ENCODE data around the gene TMEM218.
A peak's percentile ranks its signal among the peaks of the same experiment; 100 is the strongest.
"Not testable (repeated sequence)": the region's sequence is repeated elsewhere in the genome, so short reads cannot be mapped to it uniquely, and the experiment has no call there.

The TMEM218 gene

DNA sequence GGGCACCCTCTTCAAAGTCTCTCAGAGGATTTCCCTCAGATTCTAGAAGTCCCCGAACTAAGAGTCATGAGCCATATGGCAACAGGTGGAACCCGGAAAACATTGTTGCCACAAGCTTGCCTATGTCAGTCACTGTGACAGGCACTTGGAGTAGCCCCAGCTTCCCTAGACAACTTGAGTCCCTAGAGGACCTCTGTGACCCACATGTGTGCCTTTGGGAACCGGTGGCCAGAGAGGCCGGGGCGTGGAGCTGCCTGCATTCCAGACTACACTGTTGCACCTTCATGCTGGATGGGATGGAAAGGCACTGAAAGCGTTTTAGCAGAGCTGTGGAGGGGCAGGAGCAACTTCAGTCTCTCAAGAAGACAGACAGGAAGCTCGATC, 36.2 kb downstream of the TMEM218 start:
- DNase-seq (ENCODE audit: low spot score), result no peak

DNA sequence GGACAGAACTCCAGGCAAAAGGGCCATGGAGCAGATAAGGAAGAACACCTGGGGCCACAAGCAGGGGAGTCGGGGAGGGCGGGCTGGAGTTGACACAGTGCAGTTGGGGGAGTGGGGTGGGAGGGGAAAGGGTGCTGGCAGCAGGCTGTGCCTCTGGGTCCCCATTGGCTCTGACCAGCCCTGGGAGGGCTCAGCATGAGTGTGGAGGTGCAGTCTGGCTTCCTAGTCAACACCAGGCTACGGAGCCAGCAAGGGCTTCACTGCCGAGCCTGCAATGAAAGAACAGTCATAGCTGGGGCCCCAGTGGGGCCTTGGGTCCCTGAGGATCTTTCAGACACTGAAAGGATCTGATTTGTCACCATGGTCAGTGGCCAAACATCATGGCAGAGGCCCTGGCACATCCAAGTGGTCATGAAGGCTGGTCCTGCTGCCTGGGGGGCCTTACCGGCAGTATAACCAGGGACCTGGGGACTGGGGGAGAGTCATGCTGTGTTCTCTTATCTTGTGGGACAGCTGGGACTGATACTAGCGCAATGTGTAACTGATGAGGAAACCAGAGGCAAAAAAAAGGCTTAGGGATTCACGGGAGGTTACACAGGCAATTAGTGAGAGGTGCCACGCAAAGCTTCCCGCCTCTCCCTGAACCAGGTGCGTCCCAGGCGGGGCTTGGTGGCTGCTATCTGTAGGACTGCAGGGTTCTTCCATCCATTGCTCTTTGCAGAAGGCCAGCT, 36.8 kb downstream of the TMEM218 start:
- DNase-seq (ENCODE audit: low spot score), result no peak

DNA sequence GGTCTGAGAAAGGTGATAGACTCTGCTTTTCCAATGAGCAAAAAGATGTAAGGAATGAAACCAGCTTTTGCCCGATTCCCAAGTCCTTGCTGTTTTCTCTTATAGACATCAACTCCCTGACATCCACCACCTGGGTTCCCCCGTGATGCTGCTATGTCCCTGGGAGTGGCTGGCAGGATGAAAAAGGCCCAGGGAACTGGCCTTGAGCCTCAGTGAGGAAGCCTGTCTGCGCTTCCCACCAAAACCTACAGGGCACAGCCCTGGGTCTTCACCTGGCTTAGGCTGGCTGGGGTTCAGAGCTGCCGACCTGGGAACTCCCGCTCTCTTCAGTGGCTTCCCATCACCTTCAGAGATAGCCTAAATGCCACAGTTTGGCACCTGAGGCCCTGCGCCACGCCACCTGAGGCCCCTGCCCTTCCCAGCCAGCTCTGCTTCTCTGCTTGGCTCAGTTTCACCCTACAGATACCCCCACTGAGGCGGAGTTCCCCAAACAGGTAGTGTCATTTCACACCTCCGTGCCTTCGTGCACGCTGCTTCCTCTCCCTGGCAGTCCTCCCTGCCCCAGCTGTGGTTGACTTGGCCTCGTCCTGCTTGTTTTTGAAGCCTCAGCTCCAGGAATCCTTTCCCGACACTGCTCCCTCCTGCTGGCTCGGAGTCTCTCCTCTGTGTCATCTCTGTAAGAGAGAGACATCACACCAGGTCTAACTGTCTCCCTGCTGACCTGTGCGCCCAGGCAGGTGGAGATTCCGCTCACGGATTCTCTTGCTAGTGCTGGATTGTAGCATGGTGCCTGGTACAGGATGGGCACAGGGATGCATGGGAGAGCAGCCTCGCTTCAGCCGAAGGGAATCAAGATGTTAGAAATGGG, 37.6 kb downstream of the TMEM218 start:
- DNase-seq (ENCODE audit: low spot score), result no peak

DNA sequence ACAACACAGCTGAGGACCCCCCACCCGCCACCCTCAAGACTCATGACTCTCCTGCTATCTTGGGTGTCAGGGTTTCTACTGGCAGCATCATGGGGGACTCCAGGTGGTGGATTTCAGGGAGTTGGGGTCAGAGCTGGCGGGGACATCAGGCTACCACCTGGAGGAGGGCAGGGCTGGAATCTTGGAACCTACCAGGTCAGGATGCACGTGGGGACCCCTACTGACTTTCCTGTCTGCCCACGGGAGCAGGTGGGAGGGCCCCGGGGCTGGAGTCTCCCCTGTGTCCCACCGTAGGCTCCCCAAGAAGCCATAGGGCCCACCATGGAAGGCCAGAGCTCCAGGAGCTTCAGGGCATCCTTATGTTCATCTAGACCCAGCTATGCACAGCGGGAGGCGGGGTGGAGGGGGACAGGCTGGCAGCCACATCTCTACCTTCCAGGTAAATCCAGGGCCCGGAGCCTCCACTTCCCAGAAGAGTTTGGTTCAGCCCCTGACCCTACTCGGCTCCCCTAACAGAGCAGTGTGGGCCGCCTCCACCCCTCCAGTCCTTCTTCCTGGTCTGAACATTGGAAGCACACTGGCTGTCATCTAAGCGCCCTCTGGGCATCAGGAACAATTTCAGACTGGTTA, 38.4 kb downstream of the TMEM218 start:
- DNase-seq (ENCODE audit: low spot score), result no peak

DNA sequence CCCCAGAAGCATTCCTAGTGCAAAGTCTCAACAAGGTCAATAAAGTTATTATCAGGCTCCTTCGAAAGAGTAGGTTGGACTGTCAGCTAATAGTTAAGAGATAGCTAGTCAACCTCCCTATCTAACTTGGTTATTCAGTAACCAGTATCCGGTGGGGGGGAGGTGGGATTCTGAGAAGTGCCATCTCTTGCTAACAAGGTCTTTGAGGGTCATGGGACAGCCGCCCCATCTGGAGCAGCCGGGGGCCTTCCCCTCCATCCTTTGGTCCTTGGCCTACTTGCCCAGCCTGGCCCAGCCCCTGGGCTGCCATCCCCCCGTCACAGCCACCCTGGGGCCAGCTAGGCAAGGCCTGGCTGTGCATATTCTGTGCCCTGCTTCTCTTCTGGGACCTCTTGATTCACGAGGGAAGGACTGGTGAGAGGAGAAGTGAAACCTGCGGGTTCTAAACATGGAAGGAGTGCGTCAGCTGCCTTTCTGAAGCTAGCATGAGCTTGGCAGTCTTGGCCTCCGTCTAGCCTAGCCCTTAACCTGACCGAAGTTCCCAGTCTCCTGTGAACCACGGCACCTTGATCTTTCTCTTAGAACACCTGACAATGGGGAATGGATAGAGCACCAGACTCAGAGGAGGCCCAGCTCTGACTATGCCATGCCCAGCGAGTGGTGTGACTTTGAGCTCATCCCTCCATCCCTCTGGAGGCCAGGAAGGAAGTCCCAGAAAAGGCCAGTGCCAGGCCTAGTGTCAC, 39.0 kb downstream of the TMEM218 start:
- no peak for DNase-seq (ENCODE audit: low spot score)

DNA sequence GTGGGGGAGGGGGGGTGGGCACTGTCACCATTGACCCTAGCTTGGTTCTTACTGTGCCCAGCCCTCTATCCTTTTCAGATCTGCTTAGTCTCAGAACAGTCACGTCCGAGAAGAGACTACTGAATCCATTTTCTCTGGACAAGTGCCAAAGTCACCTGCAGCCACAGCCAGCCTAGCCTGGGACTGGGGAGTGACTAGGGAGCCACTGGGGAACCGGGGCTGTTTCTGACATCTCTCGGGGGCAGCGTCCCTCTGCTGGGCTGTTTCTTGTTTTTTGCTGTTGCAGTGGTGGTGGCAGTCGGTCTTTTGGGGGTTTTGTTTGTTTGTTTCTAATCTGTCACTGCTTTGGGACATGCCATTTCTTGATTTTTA, 39.6 kb downstream of the TMEM218 start:
- no peak for DNase-seq (ENCODE audit: low spot score)

DNA sequence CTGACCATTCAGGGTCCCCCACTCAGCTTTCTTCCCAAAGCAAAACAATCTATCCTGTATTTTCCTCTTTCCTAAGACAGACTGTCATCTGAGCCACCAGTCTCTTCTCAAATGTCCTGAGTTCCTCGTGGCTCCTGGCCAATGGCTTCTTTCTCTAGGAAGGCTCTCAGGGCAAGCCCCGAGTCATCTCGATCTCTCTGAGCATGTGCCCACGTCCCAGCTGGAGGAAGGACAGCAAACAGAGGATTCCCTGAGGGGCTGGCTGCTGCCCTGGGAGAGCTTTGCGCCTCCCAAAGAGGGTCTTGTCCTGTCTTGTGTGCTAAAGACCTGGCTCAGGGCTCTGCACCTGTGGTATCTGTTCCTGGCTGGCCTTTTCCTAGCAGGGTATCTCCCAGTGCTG, 40.0 kb downstream of the TMEM218 start:
- DNase-seq (ENCODE audit: low spot score), result no peak

DNA sequence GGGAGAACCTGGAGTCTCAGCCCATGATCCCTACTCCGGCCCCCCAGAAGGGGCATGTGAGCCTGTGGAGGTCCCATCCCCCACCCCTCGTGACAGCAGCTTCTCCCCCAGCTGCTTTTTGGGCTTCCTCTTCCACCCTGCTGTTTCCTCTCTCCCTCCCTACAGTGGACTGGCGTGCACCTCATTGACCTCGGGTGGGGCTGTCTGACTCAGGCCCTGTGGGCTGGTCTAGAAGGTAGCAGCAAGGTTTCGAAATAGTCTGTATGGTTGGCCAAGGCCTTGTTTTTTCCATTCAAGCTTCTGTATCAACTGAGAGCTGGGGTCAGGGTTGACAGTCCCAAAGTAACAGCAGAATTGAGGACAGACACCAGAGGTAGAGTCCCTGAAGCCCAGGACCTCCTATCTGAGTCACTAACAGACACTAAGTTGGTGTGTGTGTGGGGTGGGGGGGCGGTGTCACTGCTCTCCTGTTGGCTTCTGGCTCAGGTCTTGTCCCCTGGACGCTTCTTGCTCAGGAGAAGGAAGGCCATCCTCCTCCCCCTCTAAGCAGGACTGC, 40.6 kb downstream of the TMEM218 start:
- DNase-seq (ENCODE audit: low spot score), result peak; percentile 79

DNA sequence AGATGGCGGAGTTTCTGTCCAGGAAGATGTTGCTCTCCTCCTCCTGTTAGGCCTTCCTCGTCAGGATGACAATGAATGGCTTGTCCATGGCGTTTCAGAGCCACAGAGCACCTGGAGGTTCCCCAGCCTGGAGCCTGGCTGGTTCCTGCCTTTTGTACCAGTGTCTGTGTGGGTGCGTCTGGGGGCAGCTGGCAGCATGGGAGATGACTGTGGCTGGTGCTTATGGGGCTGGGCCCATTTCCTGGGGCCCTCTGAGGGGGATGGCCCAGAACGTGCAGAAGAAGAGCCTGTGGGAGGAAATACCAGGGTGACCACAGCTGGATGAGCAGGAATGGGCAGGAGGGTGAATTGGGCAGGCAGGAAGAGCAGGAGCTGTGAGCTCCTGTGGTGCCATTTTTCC, 41.6 kb downstream of the TMEM218 start:
- peak; percentile 86 for DNase-seq (ENCODE audit: low spot score)

DNA sequence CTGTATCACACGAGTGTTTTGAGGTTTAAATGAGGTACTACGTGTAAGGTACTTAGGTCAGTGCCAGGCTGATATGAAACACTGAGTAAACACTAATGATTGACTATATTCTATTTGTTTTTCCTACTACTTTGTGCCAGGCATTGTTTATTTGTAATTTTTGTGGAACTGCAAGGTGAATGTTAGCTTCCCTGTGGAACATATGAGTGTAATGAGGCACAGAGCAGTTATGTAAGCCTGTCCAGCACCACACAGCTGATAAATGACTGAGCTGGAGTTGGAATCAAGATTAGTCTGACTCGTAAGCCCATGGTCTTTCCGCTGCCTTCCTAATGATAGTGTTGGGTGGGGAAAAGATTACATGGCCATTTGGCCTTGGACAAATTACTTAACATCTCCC, 42.4 kb downstream of the TMEM218 start:
- DNase-seq (ENCODE audit: low spot score), result no peak

DNA sequence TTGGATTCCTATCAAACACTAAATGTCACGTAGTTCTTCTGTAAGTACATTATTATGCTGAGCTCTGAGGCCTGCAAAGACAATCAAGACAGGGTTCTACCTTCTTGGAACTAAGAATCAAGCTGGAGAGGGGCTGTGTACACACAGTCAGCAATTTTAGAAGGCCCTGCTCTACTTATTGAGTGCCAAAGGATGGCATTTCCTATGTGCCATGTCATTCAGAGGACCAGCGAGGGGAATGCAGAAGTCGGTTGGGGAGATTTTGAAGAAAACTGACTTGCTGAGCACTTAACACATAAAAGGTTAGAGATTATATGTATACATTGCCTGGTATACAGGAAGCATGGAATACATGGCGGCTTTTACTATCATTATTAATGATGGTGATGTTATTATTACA, 43.1 kb downstream of the TMEM218 start:
- no peak for DNase-seq (ENCODE audit: low spot score)

DNA sequence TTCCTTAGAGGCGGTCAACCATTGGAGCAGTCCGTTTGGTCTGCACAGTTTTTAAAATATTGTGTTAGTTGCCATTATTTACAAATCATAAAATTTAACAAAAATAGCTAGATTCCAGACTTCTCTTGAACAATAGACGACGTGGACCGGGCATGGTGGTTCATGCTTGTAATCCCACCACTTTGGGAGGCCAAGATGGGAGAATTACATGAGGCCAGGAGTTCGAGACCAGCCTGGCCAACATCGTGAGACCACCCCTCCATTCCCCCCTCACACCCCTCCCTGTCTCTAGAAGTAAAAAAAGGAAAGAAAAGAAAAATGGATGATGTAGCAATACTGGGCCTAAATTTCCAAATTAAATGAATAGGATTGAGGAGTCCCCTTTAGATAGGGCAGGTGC, 47.4 kb downstream of the TMEM218 start:
- no peak for DNase-seq (ENCODE audit: low spot score)

DNA sequence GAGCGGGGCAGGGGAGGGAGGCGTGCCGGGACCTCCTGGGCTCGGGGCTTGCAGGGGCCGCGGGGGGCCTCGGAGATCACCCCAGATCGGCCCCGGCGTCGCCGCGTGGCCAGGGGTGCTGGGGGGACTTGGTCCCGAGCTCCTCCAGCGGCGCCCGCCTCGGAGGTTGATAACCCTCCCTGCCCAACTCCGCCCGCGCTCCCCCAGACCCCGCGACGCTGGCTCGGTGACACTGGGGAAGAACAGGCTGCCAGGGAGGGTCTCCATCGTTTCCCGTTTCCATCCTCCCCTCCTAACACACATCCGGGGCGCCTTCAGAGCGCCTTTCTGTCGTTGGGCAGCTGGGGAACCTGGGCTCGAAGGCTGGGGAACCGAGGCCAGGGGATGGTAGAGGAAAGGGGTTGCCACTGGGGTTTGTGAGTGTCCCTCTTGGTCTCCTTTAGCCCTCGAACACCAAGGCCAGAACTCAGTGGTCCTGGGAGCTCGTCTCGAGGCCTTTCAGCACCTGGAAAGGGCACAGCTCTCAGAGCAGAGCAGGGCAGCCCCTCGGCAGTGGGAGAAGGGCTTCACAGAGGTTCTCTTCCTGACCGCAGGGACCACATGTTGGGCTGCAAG, 47.9 kb downstream of the TMEM218 start:
- DNase-seq (ENCODE audit: low spot score), result no peak

DNA sequence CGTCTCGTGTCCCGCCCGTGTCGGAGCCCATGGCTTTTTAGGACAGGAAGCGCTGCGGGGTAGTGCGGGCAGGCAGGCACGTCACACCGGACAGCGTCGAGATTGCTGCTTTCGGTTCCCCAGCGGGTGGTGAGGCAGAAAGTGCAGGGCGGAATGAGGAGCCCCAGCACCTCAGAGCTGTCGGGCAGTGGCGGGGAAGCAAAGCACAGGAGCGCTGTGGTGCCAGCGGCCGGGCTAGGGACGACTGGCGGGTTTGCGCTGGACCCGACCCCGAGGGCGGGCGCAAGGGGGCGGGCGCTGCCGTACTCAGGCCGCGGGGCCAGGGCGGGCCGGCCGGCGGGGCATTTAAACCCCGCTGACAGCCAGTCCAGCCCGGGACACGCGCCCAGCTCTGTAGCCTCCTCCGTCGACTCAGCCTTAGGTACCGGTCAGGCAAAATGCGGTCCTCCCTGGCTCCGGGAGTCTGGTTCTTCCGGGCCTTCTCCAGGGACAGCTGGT, 48.4 kb downstream of the TMEM218 start, which contains the start of gene SLC37A2:
Gene SLC37A2, plus strand, starts transcription at position 375 of the 498 bp plus-strand sequence. Its CDS starts 63 bp downstream, at position 438.
- peak; percentile 73 for DNase-seq (ENCODE audit: low spot score)

DNA sequence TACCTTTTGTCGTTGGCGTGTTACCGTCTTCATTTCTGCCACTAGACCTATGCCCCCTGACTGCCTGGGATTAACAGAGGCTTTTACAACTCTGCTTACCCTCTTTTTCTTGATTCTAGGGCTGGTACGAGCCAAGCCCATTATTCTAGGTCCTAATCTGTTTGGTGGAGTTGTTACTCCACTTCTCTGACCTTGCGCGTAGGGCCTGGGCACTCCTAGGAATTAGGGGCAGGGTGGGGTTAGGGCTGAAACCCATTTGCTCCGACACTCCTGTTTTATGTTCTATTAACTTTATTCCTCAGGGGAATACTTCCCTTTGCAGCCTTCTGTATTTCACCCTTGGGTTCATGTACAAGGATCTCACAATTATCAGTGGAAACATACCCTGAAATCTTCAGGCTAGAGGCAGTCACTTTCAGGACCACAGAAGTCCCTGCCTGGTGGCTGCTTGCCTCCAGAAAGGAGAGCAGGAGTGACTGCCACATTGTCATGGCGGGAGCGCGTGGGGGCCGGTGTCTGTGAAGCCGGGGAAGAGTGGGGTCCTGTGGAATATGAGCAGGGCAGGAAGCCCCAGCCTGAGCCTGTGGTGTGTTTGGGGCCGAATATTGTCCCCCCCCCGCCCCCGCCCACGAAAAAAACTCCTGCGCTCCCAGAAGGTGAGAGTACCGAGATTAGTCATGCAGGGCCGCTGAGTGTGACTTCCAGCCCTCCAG, 49.1 kb downstream of the TMEM218 start:
- no peak for DNase-seq (ENCODE audit: low spot score)

DNA sequence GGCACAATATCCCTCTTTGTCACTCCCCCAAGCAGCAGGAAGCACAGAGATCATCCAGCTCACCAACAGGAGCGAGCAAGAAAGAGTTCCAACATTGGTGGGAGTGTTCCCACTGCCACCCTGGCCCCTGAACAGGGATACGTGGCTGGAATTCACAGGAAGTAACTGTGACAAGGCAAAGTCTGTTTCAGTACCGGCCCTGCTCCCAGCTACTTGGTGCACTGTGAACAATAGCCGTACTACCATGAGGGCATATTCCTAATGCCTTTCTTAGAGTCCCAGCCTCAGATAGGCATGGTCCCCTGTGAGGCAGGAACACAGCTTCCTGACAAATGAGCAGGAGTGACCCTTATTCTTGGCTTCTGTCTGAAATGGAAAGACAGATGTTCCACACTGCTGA, 50.1 kb downstream of the TMEM218 start:
- DNase-seq (ENCODE audit: low spot score), result no peak

DNA sequence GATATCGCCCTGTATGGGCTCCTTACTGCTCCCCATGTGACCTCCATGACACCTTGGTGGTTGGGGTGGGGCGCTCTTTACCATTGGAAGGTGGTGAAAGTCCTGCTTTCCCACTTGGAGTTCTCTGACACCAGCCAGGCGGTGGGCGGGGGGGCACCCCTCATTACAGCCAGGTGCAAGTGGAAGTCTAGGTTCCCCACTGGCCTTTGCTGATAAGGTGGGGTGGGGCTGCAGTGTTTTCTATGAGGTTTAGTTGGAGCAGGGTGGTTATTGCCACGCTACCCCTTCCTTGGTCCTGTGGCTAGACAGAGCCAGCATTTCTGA, 53.8 kb downstream of the TMEM218 start:
- no peak for DNase-seq (ENCODE audit: low spot score)

DNA sequence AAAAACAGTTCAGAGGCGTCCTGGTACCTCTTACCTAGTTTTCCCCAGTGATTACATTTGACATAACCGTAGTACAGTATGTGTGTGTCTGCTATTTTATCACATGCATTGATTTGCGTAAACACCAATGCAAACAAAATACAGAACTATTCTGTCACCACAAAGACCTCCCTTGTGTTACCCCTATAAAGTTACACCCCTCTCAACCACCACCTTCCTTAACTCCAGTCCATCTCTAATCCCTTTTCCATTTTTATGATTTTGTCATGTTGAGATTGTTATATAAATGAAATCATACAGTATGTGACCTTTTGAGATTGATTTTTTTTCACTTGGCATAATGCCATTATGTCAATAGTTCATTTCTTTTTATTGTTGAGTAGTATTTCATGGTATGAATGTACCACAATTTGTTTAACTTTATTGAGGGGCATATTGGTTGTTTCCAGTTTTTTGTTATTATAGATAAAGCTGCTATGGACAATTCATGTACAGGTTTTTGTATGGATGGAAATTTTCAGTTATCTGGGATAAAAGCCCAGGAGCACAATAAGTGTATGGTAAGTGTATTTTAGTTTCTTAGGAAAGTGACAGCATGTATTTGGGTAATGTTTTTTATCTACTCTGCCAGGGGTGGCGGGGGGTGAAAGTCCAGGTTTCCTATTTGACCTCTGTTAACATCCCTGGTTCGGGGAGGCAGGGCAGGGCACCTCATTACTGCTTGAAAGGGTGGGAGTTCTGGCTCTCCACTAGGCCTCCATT, 54.3 kb downstream of the TMEM218 start:
- no peak for DNase-seq (ENCODE audit: low spot score)

DNA sequence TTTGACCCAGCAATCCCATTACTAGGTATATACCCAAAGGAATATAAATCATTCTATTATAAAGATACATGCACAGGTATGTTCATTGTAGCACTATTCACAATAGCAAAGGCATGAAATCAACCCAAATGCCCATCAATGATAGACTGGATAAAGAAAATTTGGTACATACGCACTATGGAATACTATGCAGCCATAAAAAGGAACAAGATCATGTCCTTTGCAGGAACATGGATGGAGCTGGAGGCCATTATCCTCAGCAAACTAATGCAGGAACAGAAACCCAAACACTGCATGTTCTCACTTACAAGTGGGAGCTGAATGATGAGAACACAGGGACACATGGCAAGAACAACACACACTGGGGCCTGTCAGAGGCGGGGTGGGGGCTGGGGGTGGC, 55.3 kb downstream of the TMEM218 start:
- DNase-seq (ENCODE audit: low spot score), result not testable (repeated sequence)

DNA sequence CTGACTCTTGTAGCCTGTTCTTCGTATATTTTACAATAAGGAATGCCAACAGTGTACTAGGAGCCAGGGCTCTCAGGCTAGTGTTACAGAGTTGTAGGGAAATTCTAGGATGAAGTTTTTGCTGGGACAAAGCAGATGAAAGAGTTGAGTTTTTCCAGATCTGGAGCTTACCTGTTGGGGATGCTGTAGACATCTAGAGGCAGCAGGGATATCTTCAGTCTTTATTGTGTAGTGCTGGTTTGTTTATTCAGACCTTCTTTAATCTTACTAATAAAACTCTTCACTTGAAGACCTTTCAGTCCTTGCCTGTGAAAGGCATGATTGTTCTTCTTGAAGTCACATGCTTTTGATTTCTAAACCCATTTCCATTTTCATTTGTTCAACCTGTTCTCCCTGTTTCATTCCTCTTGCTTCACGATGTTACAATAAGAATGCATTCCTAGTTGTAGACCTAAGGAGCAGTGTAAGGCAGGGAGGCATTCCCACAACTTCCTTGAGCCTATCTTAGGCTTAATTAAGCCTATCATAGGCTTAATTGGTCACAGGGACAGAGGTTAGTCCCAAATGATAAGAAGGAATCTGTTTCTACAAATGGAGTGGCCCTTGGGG, 56.2 kb downstream of the TMEM218 start:
- no peak for DNase-seq (ENCODE audit: low spot score)

Data from SW480 (cell line).